ENCODE measurements around the gene ADCY1.

GRCh38 chr7:45599851-45600706, 25.9 kb downstream of the ADCY1 start:
- no peak for TF ChIP-seq ZBTB33 (IDR thresholded peaks at IDR 0.05)
- TF ChIP-seq CTCF (IDR thresholded peaks at IDR 0.05; ENCODE audit: low read depth, low read length, missing input control), result no peak
- TF ChIP-seq GABPA (IDR thresholded peaks at IDR 0.05 in 1 of 2, conservative IDR thresholded peaks at IDR 0.05 in 1 of 2), result no peak
- no peak for TF ChIP-seq YY1 (IDR thresholded peaks at IDR 0.05)
- TF ChIP-seq HNF4G (IDR thresholded peaks at IDR 0.05), result no peak
- TF ChIP-seq MAX (IDR thresholded peaks at IDR 0.05), result no peak
- no peak for TF ChIP-seq REST (IDR thresholded peaks at IDR 0.05)
- TF ChIP-seq FOXA1 (IDR thresholded peaks at IDR 0.05), result no peak
- TF ChIP-seq EGR1 (IDR thresholded peaks at IDR 0.05; ENCODE audit: low read depth in 2 of 2), result no peak
- TF ChIP-seq ATF3 (IDR thresholded peaks at IDR 0.05), result no peak
- no peak for TF ChIP-seq RAD21 (IDR thresholded peaks at IDR 0.05)
- TF ChIP-seq JUND (IDR thresholded peaks at IDR 0.05), result no peak

Measured in liver (tissue), 3 donors.